Natural killer cell (primary cell): Measurements from ENCODE around the gene TOM1. TPM values are rescaled to one million over a fixed set of nuclear protein-coding genes. Genes with fewer than 3 reads are reported as not detected.
A peak's percentile ranks its signal among the peaks of the same experiment; 100 is the strongest.

Experiments
- ATAC-seq, 3 donors: fragments of 150-1000 bp in 2 of 3; fragments of 200-7000 bp in 1 of 3; cut with Tn5 transposase; 1 replicate in 1 of 3; 2 replicates in 2 of 3; pipeline ENCODE4 v1.10.0; 2021; ENCODE audit warnings: mild to moderate bottlenecking in 2 of 3, moderate library complexity in 2 of 3
- DNase-seq, 2 donors: peaks; one replicate each; pipeline versions ENCODE4 v3.0.0 to v3.0.0-alpha.2; 2013 to 2021; ENCODE audit warnings: mixed read lengths in 1 of 2
- H3K27ac ChIP-seq: one replicate; pipeline ENCODE4 v1.5.1; 2013; ENCODE audit warnings: mild to moderate bottlenecking, low read length
- H3K27me3 ChIP-seq: one replicate; pipeline ENCODE4 v1.6.1; 2013; ENCODE audit warnings: low read length; ENCODE audit not compliant: control insufficient read depth, insufficient read depth
- H3K36me3 ChIP-seq: one replicate; pipeline ENCODE4 v1.6.1; 2013; ENCODE audit warnings: low read length; ENCODE audit not compliant: control insufficient read depth, insufficient read depth
- H3K4me1 ChIP-seq: one replicate; pipeline ENCODE4 v1.6.1; 2013; ENCODE audit warnings: low read length; ENCODE audit not compliant: control insufficient read depth, insufficient read depth
- H3K4me3 ChIP-seq: one replicate; pipeline ENCODE4 v1.5.1; 2013; ENCODE audit warnings: low read length
- H3K9me3 ChIP-seq: one replicate; pipeline ENCODE4 v1.6.1; 2013; ENCODE audit warnings: low read length; ENCODE audit not compliant: control insufficient read depth, insufficient read depth
- H3K27ac Mint-ChIP-seq, 2 donors: one replicate each; pipeline ENCODE4 v1.8.0; 2022; ENCODE audit warnings: mild to moderate bottlenecking in 2 of 2, mixed read lengths in 2 of 2, moderate library complexity in 1 of 2
- H3K27me3 Mint-ChIP-seq, 2 donors: one replicate each; pipeline ENCODE4 v1.8.0; 2022; ENCODE audit warnings: low read depth in 2 of 2, mixed read lengths in 2 of 2
- H3K36me3 Mint-ChIP-seq: one replicate; pipeline ENCODE4 v1.8.0; 2022; ENCODE audit warnings: mixed read lengths
- H3K4me1 Mint-ChIP-seq, 2 donors: one replicate each; pipeline ENCODE4 v1.8.0; 2022; ENCODE audit warnings: mixed read lengths in 2 of 2
- H3K4me3 Mint-ChIP-seq: one replicate; pipeline ENCODE4 v1.8.0; 2022; ENCODE audit warnings: mild to moderate bottlenecking, moderate library complexity, mixed read lengths
- H3K9me3 Mint-ChIP-seq, 2 donors: one replicate each; pipeline ENCODE4 v1.8.0; 2022; ENCODE audit warnings: mixed read lengths in 2 of 2
- WGBS: methylation state at CpG from one replicate; pipeline ENCODE4 v1.1.7; 2013; ENCODE audit warnings: missing lambda C conversion rate; ENCODE audit not compliant: insufficient coverage; 5-methylcytosine and 5-hydroxymethylcytosine counted together
- intact Hi-C: fragments of 100-400 bp; cut with micrococcal nuclease; formaldehyde crosslinking; loops from one replicate; pipeline ENCODE4 v1.14.2; 2022
- total RNA-seq, 4 donors: library from RNA; stranded (reverse); fragments of 120-200 nt in 1 of 4; gene quantifications; one replicate each; pipeline versions ENCODE4 v1.2.3 to v1.2.4, GENCODE V29; 2013 to 2022
- TF ChIP-seq, protein P1 (sequence below): fragments of 200-600 bp; IDR thresholded peaks from one replicate; pipeline ENCODE4 v1.8.0; 2022; ENCODE audit warnings: antibody characterized with exemption

The TOM1 gene
- total RNA-seq, 3 donors from 2014 or later (not counting 1 experiment from before 2014, with no cell fraction given): 102 to 132 (median 107) TPM

DNA sequence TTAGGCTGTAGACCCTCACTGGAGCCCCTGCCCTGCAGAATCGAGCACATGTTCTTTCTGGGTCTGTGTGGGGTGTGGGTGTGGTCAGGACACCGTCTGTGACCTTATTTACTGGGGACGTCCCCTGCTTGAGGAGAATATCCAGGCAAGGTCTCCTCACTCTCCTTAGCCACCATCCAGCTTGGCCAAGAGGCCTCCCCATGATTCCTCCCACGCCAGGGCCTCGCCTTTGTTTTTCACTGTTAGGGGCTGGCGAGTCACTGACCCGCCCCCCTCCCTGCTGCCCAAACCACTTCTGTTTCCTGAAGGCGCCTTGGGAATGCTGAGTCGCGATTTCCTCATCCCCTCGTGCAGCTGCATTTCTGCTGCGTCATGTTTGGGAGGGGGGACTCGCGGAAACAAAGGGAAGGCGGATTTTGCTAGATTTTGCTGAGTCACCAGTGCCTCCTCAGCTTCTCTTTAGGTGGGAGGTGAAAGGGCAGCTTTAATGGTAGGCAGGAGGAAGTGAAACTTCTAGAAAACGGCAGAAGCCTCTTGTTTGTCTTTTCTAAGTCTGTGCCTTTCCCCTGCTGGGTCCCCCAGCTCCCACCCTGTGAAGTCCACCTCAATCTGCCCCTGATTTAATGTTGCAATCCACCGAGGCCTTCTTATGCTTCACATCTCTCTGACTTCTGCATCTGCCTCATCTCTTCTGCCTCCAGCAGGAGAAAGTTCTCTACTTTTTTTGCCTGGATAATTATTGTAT, 77.2 kb downstream of the TOM1 start:
- Mint-ChIP-seq H3K27ac (peak overlapping the region; percentile 39 to 72), H3K36me3 (no peaks in the 10 kb centered on the region), H3K27me3 (no peaks in the 10 kb centered on the region), H3K9me3 (no peaks in the 10 kb centered on the region), H3K4me3 (peak overlapping the region; percentile 13), H3K4me1 (peaks cover 28 to 37% of the 10 kb centered on the region in 2 donors)
- H3K36me3 ChIP-seq: no peaks in the 10 kb centered on the region
- H3K27ac ChIP-seq: peak overlapping the region; percentile 5
- TF ChIP-seq, protein P1, sequence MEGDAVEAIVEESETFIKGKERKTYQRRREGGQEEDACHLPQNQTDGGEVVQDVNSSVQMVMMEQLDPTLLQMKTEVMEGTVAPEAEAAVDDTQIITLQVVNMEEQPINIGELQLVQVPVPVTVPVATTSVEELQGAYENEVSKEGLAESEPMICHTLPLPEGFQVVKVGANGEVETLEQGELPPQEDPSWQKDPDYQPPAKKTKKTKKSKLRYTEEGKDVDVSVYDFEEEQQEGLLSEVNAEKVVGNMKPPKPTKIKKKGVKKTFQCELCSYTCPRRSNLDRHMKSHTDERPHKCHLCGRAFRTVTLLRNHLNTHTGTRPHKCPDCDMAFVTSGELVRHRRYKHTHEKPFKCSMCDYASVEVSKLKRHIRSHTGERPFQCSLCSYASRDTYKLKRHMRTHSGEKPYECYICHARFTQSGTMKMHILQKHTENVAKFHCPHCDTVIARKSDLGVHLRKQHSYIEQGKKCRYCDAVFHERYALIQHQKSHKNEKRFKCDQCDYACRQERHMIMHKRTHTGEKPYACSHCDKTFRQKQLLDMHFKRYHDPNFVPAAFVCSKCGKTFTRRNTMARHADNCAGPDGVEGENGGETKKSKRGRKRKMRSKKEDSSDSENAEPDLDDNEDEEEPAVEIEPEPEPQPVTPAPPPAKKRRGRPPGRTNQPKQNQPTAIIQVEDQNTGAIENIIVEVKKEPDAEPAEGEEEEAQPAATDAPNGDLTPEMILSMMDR: no peak
- peaks cover 38% of the 10 kb centered on the region for H3K4me1 ChIP-seq
- H3K27me3 ChIP-seq: no peaks in the 10 kb centered on the region
- H3K4me3 ChIP-seq: no peak overlapping the region
- peak in 2 of 3 donors; percentile 25 to 40 for ATAC-seq
- DNase-seq: peak; percentile 26 to 54
- no peaks in the 10 kb centered on the region for H3K9me3 ChIP-seq
- intact Hi-C loops: no loop called here
- WGBS: 14% methylated on average over 17 of the region's 17 CpGs

DNA sequence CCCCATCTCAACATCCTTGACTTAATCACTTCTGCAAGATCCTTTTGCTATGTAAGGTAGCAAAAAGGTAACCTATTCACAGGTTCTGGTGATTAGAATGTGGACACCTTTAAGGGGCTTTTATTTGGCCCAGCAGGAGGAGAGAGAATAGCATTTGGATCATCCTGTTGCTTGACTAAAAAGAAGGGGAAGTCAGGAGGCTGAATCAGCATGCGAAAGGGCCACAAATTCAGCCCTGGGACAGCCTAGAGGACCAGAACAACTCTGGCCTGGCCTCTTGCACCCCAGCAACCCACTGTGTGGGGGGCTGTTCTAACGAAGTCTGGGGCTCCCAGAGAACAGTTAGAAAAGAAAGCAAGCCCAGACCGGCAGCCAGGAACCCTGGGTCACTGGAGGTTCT, 78.0 kb downstream of the TOM1 start:
- H3K9me3 ChIP-seq: no peaks in the 10 kb centered on the region
- no peak overlapping the region for H3K4me3 ChIP-seq
- intact Hi-C loops: no loop called here
- ATAC-seq (no peak), DNase-seq (no peak)
- Mint-ChIP-seq H3K27ac (peak overlapping the region in 1 of 2 donors; percentile 72), H3K4me3 (peak overlapping the region; percentile 45), H3K9me3 (no peaks in the 10 kb centered on the region), H3K4me1 (peaks cover 25 to 34% of the 10 kb centered on the region in 2 donors), H3K27me3 (no peaks in the 10 kb centered on the region), H3K36me3 (no peaks in the 10 kb centered on the region)
- H3K27ac ChIP-seq: no peak overlapping the region
- TF ChIP-seq, protein P1: no peak
- peaks cover 34% of the 10 kb centered on the region for H3K4me1 ChIP-seq
- H3K27me3 ChIP-seq: no peaks in the 10 kb centered on the region
- WGBS: 85% methylated on average over 3 of the region's 3 CpGs
- H3K36me3 ChIP-seq: no peaks in the 10 kb centered on the region

- no peaks in the 10 kb centered on the region for H3K9me3 ChIP-seq
- H3K27me3 ChIP-seq: no peaks in the 10 kb centered on the region
- Mint-ChIP-seq H3K27me3 (no peaks in the 10 kb centered on the region), H3K9me3 (no peaks in the 10 kb centered on the region), H3K27ac (no peak overlapping the region), H3K36me3 (no peaks in the 10 kb centered on the region), H3K4me3 (no peak overlapping the region), H3K4me1 (peaks cover 25 to 34% of the 10 kb centered on the region in 2 donors)
- DNase-seq: no peak
- TF ChIP-seq, protein P1: no peak
- intact Hi-C loops: no loop called here
- 80% methylated on average over 3 of the region's 3 CpGs for WGBS
- ATAC-seq: no peak
- peaks cover 34% of the 10 kb centered on the region for H3K4me1 ChIP-seq
- no peak overlapping the region for H3K4me3 ChIP-seq
- H3K27ac ChIP-seq: no peak overlapping the region
- H3K36me3 ChIP-seq: no peaks in the 10 kb centered on the region
Measured at GRCh38 chr22:35378621-35379020, 78.9 kb downstream of the TOM1 start.
